ES-I3 (cell line): ENCODE data around the gene RBAK.
"Not testable (repeated sequence)": the region's sequence is repeated elsewhere in the genome, so short reads cannot be mapped to it uniquely, and the experiment has no call there.

Experiments used
- H3K36me3 ChIP-seq: 2 replicates; pipeline ENCODE4 v1.6.1; 2013; ENCODE audit warnings: mild to moderate bottlenecking, low read length, control low read depth, moderate library complexity; ENCODE audit not compliant: insufficient read depth
- H3K4me1 ChIP-seq: 2 replicates; pipeline ENCODE4 v1.6.1; 2013; ENCODE audit warnings: mild to moderate bottlenecking, control low read depth, low read length; ENCODE audit not compliant: insufficient read depth
- H3K9ac ChIP-seq: 2 replicates; pipeline ENCODE4 v1.6.1; 2013; ENCODE audit warnings: low read depth, mild to moderate bottlenecking, low read length, moderate library complexity
- H3K9me3 ChIP-seq: 2 replicates; pipeline ENCODE4 v1.6.1; 2013; ENCODE audit warnings: mild to moderate bottlenecking, low read length, moderate library complexity; ENCODE audit not compliant: control insufficient read depth, insufficient read depth

Gene RBAK

GRCh38 chr7:5027796-5028410 is 17.8 kb upstream of the RBAK start:
- not testable (repeated sequence) for H3K4me1 ChIP-seq, H3K9me3 ChIP-seq, H3K9ac ChIP-seq

GRCh38 chr7:5033186-5033585 is 12.5 kb upstream of the RBAK start:
- H3K9me3 ChIP-seq, H3K4me1 ChIP-seq, H3K36me3 ChIP-seq, H3K9ac ChIP-seq: not testable (repeated sequence)

More at GRCh38 chr7:5027796-5028410, 17.8 kb upstream of the RBAK start:
- not testable (repeated sequence) for H3K36me3 ChIP-seq

GRCh38 chr7:5035276-5035675 is 10.4 kb upstream of the RBAK start:
- H3K9me3 ChIP-seq, result no peaks in the 10 kb centered on the region
- H3K4me1 ChIP-seq, result no peaks in the 10 kb centered on the region
- H3K36me3 ChIP-seq, result no peaks in the 10 kb centered on the region
- no peak overlapping the region for H3K9ac ChIP-seq

- Histone ChIP-seq H3K36me3 (no peaks in the 10 kb centered on the region), H3K9ac (no peak overlapping the region), H3K4me1 (no peaks in the 10 kb centered on the region), H3K9me3 (no peaks in the 10 kb centered on the region)
These were observed 9.2 kb upstream of the RBAK start for GRCh38 chr7:5036446-5036845.

GRCh38 chr7:5041047-5041446 is 4.6 kb upstream of the RBAK start:
- Histone ChIP-seq H3K9ac (no peak overlapping the region), H3K9me3 (no peaks in the 10 kb centered on the region), H3K4me1 (no peaks in the 10 kb centered on the region), H3K36me3 (no peaks in the 10 kb centered on the region)

GRCh38 chr7:5043661-5044060 is 2.0 kb upstream of the RBAK start:
- Histone ChIP-seq H3K36me3 (no peaks in the 10 kb centered on the region), H3K4me1 (no peaks in the 10 kb centered on the region), H3K9ac (no peak overlapping the region), H3K9me3 (no peaks in the 10 kb centered on the region)

GRCh38 chr7:5046397-5046732 is 705 bp downstream of the RBAK start:
- peak overlapping the region; percentile 62 for H3K9ac ChIP-seq
- H3K9me3 ChIP-seq, H3K4me1 ChIP-seq, H3K36me3 ChIP-seq: not testable (repeated sequence)

- H3K9ac ChIP-seq, H3K36me3 ChIP-seq, H3K9me3 ChIP-seq, H3K4me1 ChIP-seq: not testable (repeated sequence)
These were observed 1.5 kb downstream of the RBAK start for GRCh38 chr7:5047127-5047526.

GRCh38 chr7:5050676-5051075 is 5.0 kb downstream of the RBAK start:
- peaks cover 11% of the 10 kb centered on the region for H3K9me3 ChIP-seq

GRCh38 chr7:5051731-5052130 is 6.1 kb downstream of the RBAK start:
- H3K4me1 ChIP-seq, H3K36me3 ChIP-seq, H3K9ac ChIP-seq: not testable (repeated sequence)
- peaks cover 11% of the 10 kb centered on the region for H3K9me3 ChIP-seq

More at GRCh38 chr7:5050676-5051075, 5.0 kb downstream of the RBAK start:
- peaks cover 5% of the 10 kb centered on the region; the same call in 1 of the 2 replicates for H3K36me3 ChIP-seq
- H3K4me1 ChIP-seq, result no peaks in the 10 kb centered on the region
- no peak overlapping the region for H3K9ac ChIP-seq

- peaks cover 17% of the 10 kb centered on the region; the same call in 1 of the 2 replicates for H3K36me3 ChIP-seq
- peaks cover 11% of the 10 kb centered on the region for H3K9me3 ChIP-seq
- no peaks in the 10 kb centered on the region for H3K4me1 ChIP-seq
- no peak overlapping the region for H3K9ac ChIP-seq
These were observed 7.5 kb downstream of the RBAK start for GRCh38 chr7:5053175-5053574.

GRCh38 chr7:5063698-5064097 is 18.0 kb downstream of the RBAK start:
- Histone ChIP-seq H3K36me3 (peaks cover 52% of the 10 kb centered on the region), H3K9me3 (peaks cover 66% of the 10 kb centered on the region), H3K9ac (no peak overlapping the region), H3K4me1 (no peaks in the 10 kb centered on the region)

GRCh38 chr7:5064391-5065106 is 18.9 kb downstream of the RBAK start:
- Histone ChIP-seq H3K4me1 (no peaks in the 10 kb centered on the region), H3K9me3 (peaks cover 69% of the 10 kb centered on the region), H3K9ac (no peak overlapping the region), H3K36me3 (peaks cover 47% of the 10 kb centered on the region)

- H3K9me3 ChIP-seq, result peaks cover 69% of the 10 kb centered on the region
- H3K36me3 ChIP-seq, result peaks cover 47% of the 10 kb centered on the region
- H3K4me1 ChIP-seq, result no peaks in the 10 kb centered on the region
- no peak overlapping the region for H3K9ac ChIP-seq
These were observed 19.4 kb downstream of the RBAK start for GRCh38 chr7:5065107-5065407.

GRCh38 chr7:5068521-5068920 is 22.9 kb downstream of the RBAK start:
- Histone ChIP-seq H3K36me3 (peaks cover 20% of the 10 kb centered on the region), H3K9me3 (peaks cover 51% of the 10 kb centered on the region), H3K4me1 (no peaks in the 10 kb centered on the region), H3K9ac (no peak overlapping the region)
